ENCODE measurements around the gene DNAH14. TPM values are rescaled to one million over a fixed set of nuclear protein-coding genes. Genes with fewer than 3 reads are reported as not detected.

DNAH14 gene
- polyA plus RNA-seq, 1 donor (not counting 4 experiments of a cell fraction or from before 2014, with no cell fraction given) = 6.4 TPM

DNA sequence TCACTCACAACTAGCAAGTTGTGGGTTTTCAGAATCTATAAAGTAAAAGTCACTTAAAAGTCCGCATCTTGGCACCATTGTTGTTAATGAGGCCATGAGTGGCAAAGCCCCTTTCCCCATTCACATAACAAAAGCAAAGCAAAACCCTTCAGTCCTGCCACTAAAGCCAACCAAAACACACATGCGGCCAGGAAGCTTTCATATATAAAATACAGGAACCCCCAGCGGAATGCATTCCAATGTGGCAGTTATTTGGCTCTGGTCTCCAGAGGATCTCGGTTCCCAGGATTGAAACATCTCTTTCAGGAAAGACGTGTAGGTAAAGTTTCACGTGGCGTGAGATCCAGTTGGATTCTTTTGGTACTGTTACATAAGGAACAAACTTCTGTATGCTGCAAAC lies 500.8 kb downstream of the DNAH14 start:
- no peak overlapping the region for H3K4me2 ChIP-seq (ENCODE audit: control insufficient read depth, extremely low read depth, insufficient read depth, low read depth, low read length)
- no peak overlapping the region for H3K27ac ChIP-seq (ENCODE audit: control insufficient read depth, insufficient read depth, low read length)
- H2AFZ ChIP-seq (ENCODE audit: control insufficient read depth, low read length) = no peak overlapping the region
- no peaks in the 10 kb centered on the region for H3K27me3 ChIP-seq (ENCODE audit: control insufficient read depth, extremely low read depth, insufficient read depth, low read length)
- H3K36me3 ChIP-seq (ENCODE audit: control insufficient read depth in 2 of 2, extremely low read depth in 1 of 2, insufficient read depth in 2 of 2, low read length in 2 of 2) = no peaks in the 10 kb centered on the region
- dilution Hi-C loops (cut with MboI; ENCODE audit: extremely low pct_ligation_motif_present, low sequenced_read_pairs) = no loop called here
- H3K9me1 ChIP-seq (ENCODE audit: control insufficient read depth, extremely low read depth, insufficient read depth, low read length) = no peaks in the 10 kb centered on the region
- no peak overlapping the region for H3K4me3 ChIP-seq (ENCODE audit: control insufficient read depth in 2 of 3, extremely low read depth in 1 of 3, insufficient read depth in 2 of 3, low read depth in 1 of 3, low read length in 3 of 3)
- no peak for FAIRE-seq
- DNase-seq (ENCODE audit: low read depth, low spot score) = no peak
- no peak overlapping the region for H3K9ac ChIP-seq (ENCODE audit: control insufficient read depth, extremely low read depth, insufficient read depth, low read length)
- H3K79me2 ChIP-seq (ENCODE audit: control insufficient read depth, insufficient read depth, low read length) = peaks cover 25% of the 10 kb centered on the region
- H3K4me1 ChIP-seq (ENCODE audit: control insufficient read depth, extremely low read depth, insufficient read depth, low read length) = peaks cover 17% of the 10 kb centered on the region
- no peak for TF ChIP-seq EZH2 (IDR thresholded peaks at IDR 0.05; ENCODE audit: low read length)
- TF ChIP-seq CTCF (optimal IDR thresholded peaks at IDR 0.05 in 1 of 3, IDR thresholded peaks at IDR 0.05 in 1 of 3, conservative IDR thresholded peaks at IDR 0.05 in 1 of 3; ENCODE audit: extremely low read depth in 1 of 3, insufficient read depth in 2 of 3, low read length in 3 of 3) = no peak
- no peaks in the 10 kb centered on the region for H4K20me1 ChIP-seq (ENCODE audit: control insufficient read depth, extremely low read depth, insufficient read depth, low read length)
- no peaks in the 10 kb centered on the region for H3K9me3 ChIP-seq (ENCODE audit: control insufficient read depth, low read depth, low read length)

DNA sequence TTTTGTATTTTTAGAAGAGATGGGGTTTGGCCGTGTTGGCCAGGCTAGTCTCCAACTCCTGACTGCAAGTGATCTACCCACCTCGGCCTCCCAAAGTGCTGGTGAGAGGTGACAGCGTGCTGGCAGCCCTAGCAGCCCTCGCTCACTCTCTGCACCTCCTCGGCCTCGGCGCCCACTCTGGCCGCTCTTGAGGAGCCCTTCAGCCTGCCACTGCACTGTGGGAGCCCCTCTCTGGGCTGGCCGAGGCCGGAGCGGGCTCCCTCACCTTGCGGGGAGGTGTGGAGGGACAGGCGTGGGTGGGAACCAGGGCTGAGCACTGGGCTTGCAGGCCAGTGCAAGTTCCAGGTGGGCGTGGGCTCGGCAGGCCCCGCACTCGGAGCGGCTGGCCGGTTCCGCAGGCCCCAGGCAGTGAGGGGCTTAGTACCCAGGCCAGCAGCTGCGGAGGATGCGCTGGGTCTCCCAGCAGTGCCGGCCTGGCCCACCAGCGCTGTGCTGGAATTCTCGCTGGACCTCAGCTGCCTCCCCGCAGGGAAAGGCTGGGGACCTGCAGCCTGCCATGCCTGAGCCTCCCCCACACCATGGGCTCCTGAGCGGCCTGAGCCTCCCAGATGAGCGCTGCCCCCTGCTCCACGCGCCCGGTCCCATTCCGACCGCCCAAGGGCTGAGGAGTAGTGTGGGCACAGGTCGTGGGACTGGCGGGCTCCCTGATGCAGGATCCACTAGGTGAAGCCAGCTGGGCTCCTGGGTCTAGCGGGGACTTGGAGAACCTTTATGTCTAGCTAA lies 501.8 kb downstream of the DNAH14 start:
- no peak overlapping the region for H2AFZ ChIP-seq (ENCODE audit: control insufficient read depth, low read length)
- no peaks in the 10 kb centered on the region for H3K27me3 ChIP-seq (ENCODE audit: control insufficient read depth, extremely low read depth, insufficient read depth, low read length)
- H3K9me3 ChIP-seq (ENCODE audit: control insufficient read depth, low read depth, low read length) = no peaks in the 10 kb centered on the region
- dilution Hi-C loops (cut with MboI; ENCODE audit: extremely low pct_ligation_motif_present, low sequenced_read_pairs) = no loop called here
- FAIRE-seq (no peak), DNase-seq (ENCODE audit: low read depth, low spot score) (no peak)
- H3K27ac ChIP-seq (ENCODE audit: control insufficient read depth, insufficient read depth, low read length) = no peak overlapping the region
- H3K9me1 ChIP-seq (ENCODE audit: control insufficient read depth, extremely low read depth, insufficient read depth, low read length) = no peaks in the 10 kb centered on the region
- no peaks in the 10 kb centered on the region for H3K36me3 ChIP-seq (ENCODE audit: control insufficient read depth in 2 of 2, extremely low read depth in 1 of 2, insufficient read depth in 2 of 2, low read length in 2 of 2)
- no peak overlapping the region for H3K4me2 ChIP-seq (ENCODE audit: control insufficient read depth, extremely low read depth, insufficient read depth, low read depth, low read length)
- H3K4me1 ChIP-seq (ENCODE audit: control insufficient read depth, extremely low read depth, insufficient read depth, low read length) = peaks cover 8% of the 10 kb centered on the region
- no peak for TF ChIP-seq EZH2 (IDR thresholded peaks at IDR 0.05; ENCODE audit: low read length)
- TF ChIP-seq CTCF (optimal IDR thresholded peaks at IDR 0.05 in 1 of 3, IDR thresholded peaks at IDR 0.05 in 1 of 3, conservative IDR thresholded peaks at IDR 0.05 in 1 of 3; ENCODE audit: extremely low read depth in 1 of 3, insufficient read depth in 2 of 3, low read length in 3 of 3) = no peak
- no peak overlapping the region for H3K4me3 ChIP-seq (ENCODE audit: control insufficient read depth in 2 of 3, extremely low read depth in 1 of 3, insufficient read depth in 2 of 3, low read depth in 1 of 3, low read length in 3 of 3)
- no peak overlapping the region for H3K9ac ChIP-seq (ENCODE audit: control insufficient read depth, extremely low read depth, insufficient read depth, low read length)
- H4K20me1 ChIP-seq (ENCODE audit: control insufficient read depth, extremely low read depth, insufficient read depth, low read length) = no peaks in the 10 kb centered on the region
- H3K79me2 ChIP-seq (ENCODE audit: control insufficient read depth, insufficient read depth, low read length) = peaks cover 15% of the 10 kb centered on the region
